HG02623 (cell line): ENCODE measurements around the gene FAM120B.

Experiments
- ATAC-seq: cut with Tn5 transposase; IDR thresholded peaks from one replicate; pipeline ENCODE4 v1.9.1; 2021; ENCODE audit warnings: moderate library complexity; ENCODE audit not compliant: unreplicated experiment

FAM120B gene

GRCh38 chr6:170284866-170285469 is 21.6 kb upstream of the FAM120B start:
- ATAC-seq: no peak

- no peak for ATAC-seq
Measured at GRCh38 chr6:170285482-170285881, 21.1 kb upstream of the FAM120B start.

DNA sequence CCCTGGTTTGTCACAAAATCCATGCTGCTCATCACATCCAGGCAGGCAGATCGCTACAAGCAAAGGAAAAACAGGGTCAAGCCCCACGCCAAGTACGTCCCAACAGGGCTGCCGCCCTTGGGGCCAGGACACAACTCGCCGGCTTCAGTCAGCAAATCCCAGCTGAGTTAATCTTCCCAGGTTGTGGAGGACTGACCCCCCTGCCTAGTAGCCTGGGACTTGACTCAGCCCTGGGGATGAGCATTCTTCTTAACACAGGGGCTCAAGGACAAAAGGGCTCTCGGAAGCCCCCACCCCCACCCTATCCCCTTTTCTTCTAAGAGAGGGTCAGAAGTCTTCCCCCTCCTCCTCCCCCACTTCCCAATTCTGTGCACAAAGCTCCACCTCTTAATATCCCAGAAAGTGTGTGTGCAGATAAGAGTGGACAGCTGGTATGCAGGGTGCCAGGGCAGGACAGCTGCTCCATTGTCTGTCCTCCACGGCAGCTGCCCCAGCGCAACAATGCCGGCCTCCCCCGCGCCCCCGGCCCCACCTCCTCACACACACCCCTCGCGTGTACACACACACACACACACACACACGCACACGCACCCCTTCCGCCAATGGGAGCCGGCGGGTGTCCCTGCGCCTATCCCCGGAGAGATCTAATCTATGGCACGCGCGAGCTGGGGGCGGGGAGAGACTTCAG is 20.2 kb upstream of the FAM120B start:
- ATAC-seq: no peak

DNA sequence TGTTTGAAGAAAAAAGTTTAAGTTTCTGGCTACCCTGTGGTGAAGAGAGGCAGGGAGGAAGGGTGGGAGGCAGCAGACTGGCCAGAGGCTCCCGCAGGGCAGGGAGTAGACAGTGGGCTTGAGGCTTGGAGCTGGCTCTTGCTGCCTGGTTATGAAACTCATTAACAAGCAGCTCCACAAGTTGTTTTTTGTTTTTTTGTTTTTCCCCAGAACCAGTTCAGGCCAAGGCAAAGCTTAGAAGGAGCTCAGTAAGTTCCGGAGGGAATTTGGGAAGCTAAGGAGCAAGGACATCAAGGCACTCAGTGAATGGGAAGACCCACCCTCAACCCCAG is 19.7 kb upstream of the FAM120B start:
- ATAC-seq: no peak

- no peak for ATAC-seq
Measured at GRCh38 chr6:170287371-170287876, 19.1 kb upstream of the FAM120B start.

GRCh38 chr6:170288091-170288631 is 18.4 kb upstream of the FAM120B start:
- no peak for ATAC-seq

DNA sequence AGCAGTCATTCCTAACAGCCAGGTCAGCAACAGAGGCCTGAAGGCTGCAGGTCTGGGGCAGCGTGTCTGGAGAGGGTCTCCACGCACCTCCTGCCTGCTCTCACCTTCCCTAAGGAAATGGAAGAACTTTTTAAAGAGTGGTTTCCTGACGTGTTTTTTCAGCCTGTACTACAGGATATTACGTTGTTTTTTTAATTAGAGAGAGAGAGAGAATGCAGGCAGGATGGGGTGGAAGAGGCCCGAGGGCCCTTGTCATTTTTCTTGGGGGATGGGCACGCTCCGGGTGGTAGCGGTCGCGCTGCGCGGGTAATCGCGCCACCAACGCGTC is 17.7 kb upstream of the FAM120B start:
- no peak for ATAC-seq

GRCh38 chr6:170289180-170289931 is 17.2 kb upstream of the FAM120B start:
- ATAC-seq: no peak

DNA sequence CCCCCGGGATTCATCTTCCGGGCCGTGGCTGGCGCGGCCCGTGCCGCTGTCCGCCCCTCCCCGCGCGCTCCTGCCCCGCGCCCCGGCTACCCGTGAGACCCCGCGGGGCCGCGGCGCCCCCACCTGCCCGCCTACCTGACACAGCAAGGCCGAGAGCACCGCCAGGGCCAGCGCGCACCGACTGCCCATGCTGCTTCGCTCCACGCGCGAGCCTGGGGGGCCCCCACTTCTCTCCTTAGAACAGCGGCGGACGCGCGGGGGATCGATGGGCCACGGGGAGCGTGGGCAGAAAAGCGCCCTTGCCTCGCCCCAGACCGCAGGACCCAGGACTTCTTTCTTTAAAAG is 16.6 kb upstream of the FAM120B start:
- no peak for ATAC-seq

- no peak for ATAC-seq
Measured at GRCh38 chr6:170290296-170291128, 16.0 kb upstream of the FAM120B start, which contains the start of gene DLL1. TSS of gene DLL1 (minus strand) at chr6:170291078. CDS start at chr6:170290139, 939 bp downstream.

GRCh38 chr6:170291271-170292110 is 15.1 kb upstream of the FAM120B start:
- peak; percentile 25 for ATAC-seq

DNA sequence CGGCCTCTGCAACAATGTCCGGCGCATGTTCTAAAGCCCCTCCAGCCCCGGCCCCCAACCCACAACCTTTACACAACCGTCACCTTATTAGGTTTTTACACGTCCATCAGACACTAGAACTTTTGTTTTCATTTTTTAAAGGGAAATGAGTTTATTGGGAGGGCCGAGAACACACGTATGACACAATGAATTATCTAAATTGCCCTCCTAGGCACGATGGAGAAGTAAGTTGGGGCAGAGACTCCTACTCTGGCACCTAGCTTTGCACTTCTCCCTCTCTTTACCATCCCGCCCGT is 14.5 kb upstream of the FAM120B start:
- ATAC-seq: no peak

- no peak for ATAC-seq
Measured at GRCh38 chr6:170292407-170293158, 14.0 kb upstream of the FAM120B start.

DNA sequence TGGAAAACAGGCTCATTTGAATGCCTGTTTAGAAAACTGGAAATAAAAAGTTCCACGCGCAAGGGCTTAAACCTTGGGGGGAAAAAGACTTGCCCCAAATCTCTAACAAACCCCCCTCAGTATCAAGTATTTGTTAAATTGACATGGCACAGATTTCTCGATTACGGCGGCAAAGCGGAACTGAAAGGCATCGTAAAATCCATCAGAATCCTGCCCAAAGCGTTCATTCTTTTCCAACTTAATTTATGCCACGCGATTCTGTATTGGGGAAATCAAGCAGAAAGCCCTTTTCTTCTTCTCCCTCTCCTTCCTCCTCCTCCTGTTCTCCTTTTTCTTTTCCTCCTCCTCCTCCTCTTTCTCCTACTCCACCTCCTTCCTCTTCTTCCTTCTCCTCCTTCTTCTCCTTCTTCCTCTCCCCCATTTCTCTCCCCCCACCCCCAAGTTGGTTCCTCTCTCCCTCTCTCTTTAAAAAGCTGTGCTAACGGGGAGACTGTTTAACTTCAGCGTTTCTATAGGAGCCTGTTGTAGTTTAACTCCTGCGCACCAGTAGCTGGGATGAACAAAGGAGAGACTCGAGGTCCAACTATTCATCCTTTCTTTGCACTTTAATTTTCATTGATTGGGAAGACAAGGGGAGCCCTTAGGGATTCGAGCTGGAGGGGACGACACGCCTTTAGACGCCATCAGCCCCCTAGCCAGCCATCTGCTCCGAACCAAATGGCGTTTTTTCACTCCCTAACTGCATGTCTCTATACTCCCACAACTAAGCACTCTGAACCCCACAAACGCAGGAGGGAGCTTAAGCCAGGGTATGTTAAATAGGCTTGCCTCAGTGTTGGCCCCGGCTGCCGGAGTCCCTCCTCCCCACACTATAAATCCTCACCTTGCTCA is 13.0 kb upstream of the FAM120B start:
- ATAC-seq: no peak

- ATAC-seq: no peak
Measured at GRCh38 chr6:170294298-170294730, 12.2 kb upstream of the FAM120B start.

GRCh38 chr6:170294813-170295509 is 11.6 kb upstream of the FAM120B start:
- no peak for ATAC-seq

DNA sequence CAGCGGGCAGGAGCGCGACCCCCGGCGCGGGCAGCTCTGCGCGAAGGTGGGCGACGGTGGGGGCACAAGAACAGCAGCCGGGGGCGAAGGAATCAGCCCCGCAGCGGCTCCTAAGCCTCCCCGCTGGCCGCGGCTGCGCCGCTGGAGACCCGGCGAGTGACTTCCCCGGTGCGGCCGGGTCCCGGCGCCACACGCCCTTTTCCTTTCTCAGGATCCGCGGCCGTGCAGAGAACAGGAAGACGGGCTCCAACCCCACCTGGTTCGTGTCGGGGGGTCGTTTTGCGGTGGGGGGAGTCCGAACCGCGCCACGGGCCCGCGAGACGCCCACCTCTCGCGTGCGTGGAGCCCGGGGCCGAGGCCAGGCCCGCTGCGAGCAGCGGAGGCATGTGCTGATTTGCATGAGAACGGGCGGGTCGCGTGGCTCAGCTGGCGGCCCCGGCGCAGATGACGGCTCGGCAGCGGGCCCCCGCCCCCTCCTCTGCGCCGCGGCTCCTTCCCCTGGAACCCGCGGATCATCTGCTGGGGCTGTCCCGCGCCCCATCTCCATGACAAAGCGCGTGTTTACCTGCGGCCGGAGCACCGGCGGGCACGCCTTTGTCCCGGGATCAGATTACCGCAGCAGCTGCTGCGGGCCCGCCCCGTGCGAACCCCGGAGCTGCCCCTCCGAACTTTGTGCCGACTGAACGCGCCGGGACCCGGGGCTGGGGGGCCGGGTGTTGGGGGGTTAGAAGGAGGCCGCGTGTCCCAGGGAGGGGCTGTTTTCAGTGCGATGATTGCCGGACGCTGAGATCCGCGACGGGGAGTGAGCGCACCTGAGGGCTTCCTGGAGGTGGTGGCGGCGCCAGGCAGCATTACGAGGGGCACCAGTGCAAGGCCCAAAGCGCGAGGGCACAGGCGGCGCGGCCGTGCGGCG is 10.8 kb upstream of the FAM120B start:
- ATAC-seq: peak; percentile 45
